DOHH2 (cell line): Measurements from ENCODE around the gene USO1.
"Not testable (repeated sequence)": the region's sequence is repeated elsewhere in the genome, so short reads cannot be mapped to it uniquely, and the experiment has no call there.

Experiments
- H3F3A ChIP-seq: fragments of 200-600 bp; sonication (generic), shearing (Covaris generic); 2 replicates; pipeline ENCODE4 v1.6.0; 2016; ENCODE audit warnings: antibody characterized with exemption, mild to moderate bottlenecking; ENCODE audit not compliant: control insufficient read depth, insufficient read depth
- H3K27ac ChIP-seq: fragments of 200-600 bp; sonication (generic); 2 replicates; pipeline ENCODE4 v1.5.1; 2014; ENCODE audit warnings: low read depth, mild to moderate bottlenecking, low read length, moderate library complexity
- H3K27me3 ChIP-seq: fragments of 200-600 bp; sonication (generic); 2 replicates; pipeline ENCODE4 v1.6.1; 2014; ENCODE audit warnings: mild to moderate bottlenecking, low read length, mixed read lengths; ENCODE audit not compliant: control insufficient read depth
- H3K36me3 ChIP-seq: fragments of 200-600 bp; sonication (generic); 2 replicates; pipeline ENCODE4 v1.6.1; 2014; ENCODE audit warnings: mild to moderate bottlenecking, low read length, moderate library complexity, mixed read lengths; ENCODE audit not compliant: control insufficient read depth
- H3K4me1 ChIP-seq: fragments of 200-600 bp; sonication (generic); 2 replicates; pipeline ENCODE4 v1.6.1; 2014; ENCODE audit warnings: mild to moderate bottlenecking, low read length, mixed read lengths; ENCODE audit not compliant: control insufficient read depth
- H3K4me2 ChIP-seq: fragments of 200-600 bp; sonication (generic); 2 replicates; pipeline ENCODE4 v1.6.0; 2014; ENCODE audit warnings: mild to moderate bottlenecking, low read length, moderate library complexity
- H3K4me3 ChIP-seq: fragments of 200-600 bp; sonication (generic); 2 replicates; pipeline ENCODE4 v1.5.1; 2014; ENCODE audit warnings: mild to moderate bottlenecking, low read length, mixed read lengths
- H3K79me2 ChIP-seq: fragments of 200-600 bp; sonication (generic); 2 replicates; pipeline ENCODE4 v1.6.1; 2014; ENCODE audit warnings: mild to moderate bottlenecking, low read length, mixed read lengths; ENCODE audit not compliant: control insufficient read depth
- H3K9me2 ChIP-seq: fragments of 200-600 bp; sonication (generic); replicated peaks from 2 replicates; pipeline ENCODE4 v1.6.1; 2014; ENCODE audit warnings: mild to moderate bottlenecking, low read length, mixed read lengths; ENCODE audit not compliant: control insufficient read depth
- H3K9me3 ChIP-seq: fragments of 200-600 bp; sonication (generic); 2 replicates; pipeline ENCODE4 v1.6.1; 2014; ENCODE audit warnings: antibody characterized with exemption, low read length, mixed read lengths; ENCODE audit not compliant: control insufficient read depth, insufficient read depth
- H4K20me1 ChIP-seq: fragments of 200-600 bp; sonication (generic); 2 replicates; pipeline ENCODE4 v1.6.0; 2014; ENCODE audit warnings: low read depth, mild to moderate bottlenecking, antibody characterized with exemption, low read length, moderate library complexity; ENCODE audit not compliant: control insufficient read depth, insufficient read depth
- EZH2phosphoT487 ChIP-seq: fragments of 200-600 bp; sonication (generic); IDR thresholded peaks from 2 replicates; pipeline ENCODE4 v1.6.1; 2017; ENCODE audit warnings: borderline replicate concordance, mild to moderate bottlenecking, antibody characterized with exemption, low read length, moderate library complexity, mixed read lengths
- TF ChIP-seq, protein P1 (sequence below): fragments of 200-600 bp; sonication (generic); IDR thresholded peaks from one replicate; pipeline ENCODE4 v1.5.1; 2014; ENCODE audit warnings: antibody characterized with exemption, mild to moderate bottlenecking, low read depth, low read length; ENCODE audit not compliant: poor library complexity, severe bottlenecking

Gene USO1

DNA sequence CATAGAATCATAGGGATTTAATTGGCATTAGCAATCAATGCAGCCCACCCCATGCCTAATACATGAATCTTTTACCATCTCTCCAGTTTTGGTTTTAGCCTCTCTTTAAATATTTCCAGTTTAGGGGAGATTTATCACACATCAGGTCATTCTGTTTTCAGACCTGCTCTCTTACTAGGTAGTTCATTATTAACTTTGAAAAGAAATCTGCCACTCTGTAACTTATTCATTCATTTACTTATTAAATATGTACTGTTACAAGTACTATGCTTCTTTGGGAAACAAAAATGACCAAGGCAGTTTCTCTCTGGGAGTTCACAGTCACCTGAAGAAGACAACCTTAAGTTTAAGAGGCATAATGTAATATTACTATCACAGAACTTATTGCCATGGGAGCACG, 62.1 kb downstream of the USO1 start:
- Histone ChIP-seq H3K4me2 (no peak overlapping the region), H3K79me2 (no peaks in the 10 kb centered on the region), H3K9me2 (no peaks in the 10 kb centered on the region), H3F3A (no peaks in the 10 kb centered on the region), H4K20me1 (no peaks in the 10 kb centered on the region), H3K27me3 (no peaks in the 10 kb centered on the region), H3K27ac (no peak overlapping the region), H3K4me3 (no peak overlapping the region), H3K9me3 (no peaks in the 10 kb centered on the region), H3K4me1 (no peaks in the 10 kb centered on the region), H3K36me3 (peaks cover 36% of the 10 kb centered on the region)
- TF ChIP-seq, protein P1, sequence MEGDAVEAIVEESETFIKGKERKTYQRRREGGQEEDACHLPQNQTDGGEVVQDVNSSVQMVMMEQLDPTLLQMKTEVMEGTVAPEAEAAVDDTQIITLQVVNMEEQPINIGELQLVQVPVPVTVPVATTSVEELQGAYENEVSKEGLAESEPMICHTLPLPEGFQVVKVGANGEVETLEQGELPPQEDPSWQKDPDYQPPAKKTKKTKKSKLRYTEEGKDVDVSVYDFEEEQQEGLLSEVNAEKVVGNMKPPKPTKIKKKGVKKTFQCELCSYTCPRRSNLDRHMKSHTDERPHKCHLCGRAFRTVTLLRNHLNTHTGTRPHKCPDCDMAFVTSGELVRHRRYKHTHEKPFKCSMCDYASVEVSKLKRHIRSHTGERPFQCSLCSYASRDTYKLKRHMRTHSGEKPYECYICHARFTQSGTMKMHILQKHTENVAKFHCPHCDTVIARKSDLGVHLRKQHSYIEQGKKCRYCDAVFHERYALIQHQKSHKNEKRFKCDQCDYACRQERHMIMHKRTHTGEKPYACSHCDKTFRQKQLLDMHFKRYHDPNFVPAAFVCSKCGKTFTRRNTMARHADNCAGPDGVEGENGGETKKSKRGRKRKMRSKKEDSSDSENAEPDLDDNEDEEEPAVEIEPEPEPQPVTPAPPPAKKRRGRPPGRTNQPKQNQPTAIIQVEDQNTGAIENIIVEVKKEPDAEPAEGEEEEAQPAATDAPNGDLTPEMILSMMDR = no peak
- TF ChIP-seq EZH2phosphoT487 = no peak

DNA sequence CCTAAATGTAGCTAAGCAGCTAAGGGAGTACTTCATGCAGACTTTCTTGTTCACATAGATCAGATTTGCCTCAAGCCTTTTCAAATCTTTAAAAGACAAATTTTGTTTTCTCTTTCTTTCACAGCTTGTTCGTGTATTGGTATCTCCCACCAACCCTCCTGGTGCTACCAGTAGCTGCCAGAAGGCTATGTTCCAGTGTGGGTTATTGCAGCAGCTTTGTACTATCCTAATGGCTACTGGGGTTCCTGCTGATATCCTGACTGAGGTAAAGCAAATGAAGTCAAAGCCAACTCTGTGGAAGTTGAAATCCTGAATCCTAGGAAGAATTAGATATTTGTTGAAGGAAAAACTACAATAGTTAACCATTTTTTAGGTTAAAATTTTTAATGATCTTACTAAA, 62.6 kb downstream of the USO1 start:
- TF ChIP-seq, protein P1 = no peak
- TF ChIP-seq EZH2phosphoT487 = no peak
- Histone ChIP-seq H3K27me3 (no peaks in the 10 kb centered on the region), H3K9me2 (no peaks in the 10 kb centered on the region), H4K20me1 (no peaks in the 10 kb centered on the region), H3K79me2 (no peaks in the 10 kb centered on the region), H3K27ac (no peak overlapping the region), H3K4me3 (no peak overlapping the region), H3K9me3 (no peaks in the 10 kb centered on the region), H3K36me3 (peaks cover 33% of the 10 kb centered on the region), H3F3A (no peaks in the 10 kb centered on the region), H3K4me1 (no peaks in the 10 kb centered on the region), H3K4me2 (no peak overlapping the region)

DNA sequence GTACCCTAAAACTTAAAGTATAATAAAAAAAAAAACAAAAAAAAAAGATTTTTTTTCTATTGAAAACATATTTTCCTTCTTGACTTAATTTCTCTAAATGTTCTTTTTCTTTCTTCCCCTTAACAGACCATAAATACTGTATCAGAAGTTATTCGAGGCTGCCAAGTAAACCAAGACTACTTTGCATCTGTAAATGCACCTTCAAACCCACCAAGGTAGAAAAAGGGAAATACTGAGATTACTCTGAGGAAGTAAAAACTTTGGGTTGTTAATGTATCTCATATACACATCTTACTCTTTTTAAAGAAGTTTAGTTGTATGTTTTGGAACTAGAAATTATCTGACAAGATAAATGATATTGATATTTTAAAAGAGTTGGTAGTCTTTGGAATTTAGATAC, 65.6 kb downstream of the USO1 start:
- Histone ChIP-seq H3F3A (no peaks in the 10 kb centered on the region), H3K79me2 (no peaks in the 10 kb centered on the region), H3K4me1 (no peaks in the 10 kb centered on the region), H3K9me3 (no peaks in the 10 kb centered on the region), H3K36me3 (peaks cover 23% of the 10 kb centered on the region), H4K20me1 (no peaks in the 10 kb centered on the region), H3K4me3 (no peak overlapping the region), H3K27me3 (no peaks in the 10 kb centered on the region), H3K27ac (no peak overlapping the region), H3K9me2 (no peaks in the 10 kb centered on the region), H3K4me2 (no peak overlapping the region)
- TF ChIP-seq EZH2phosphoT487 = no peak
- TF ChIP-seq, protein P1 = no peak

DNA sequence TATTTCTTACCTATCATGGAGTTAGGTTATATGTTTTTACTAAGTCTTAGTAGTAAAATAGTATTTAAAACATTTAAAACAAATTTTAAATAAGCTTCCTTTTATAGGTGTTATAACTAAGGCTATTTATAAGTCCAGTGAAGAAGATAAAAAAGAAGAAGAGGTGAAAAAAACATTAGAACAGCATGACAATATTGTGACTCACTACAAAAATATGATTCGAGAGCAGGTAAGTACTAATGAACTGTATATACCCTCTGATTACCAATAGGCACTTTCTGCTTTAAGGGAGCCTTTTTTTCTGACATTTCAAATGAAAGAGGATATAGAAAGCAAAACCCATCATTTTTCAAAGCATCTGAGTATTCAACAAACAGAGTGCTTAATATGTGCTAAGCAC, 76.6 kb downstream of the USO1 start:
- H3K9me2 ChIP-seq = no peaks in the 10 kb centered on the region
- no peaks in the 10 kb centered on the region for H3K4me1 ChIP-seq
- no peaks in the 10 kb centered on the region for H3F3A ChIP-seq
- peaks cover 27% of the 10 kb centered on the region for H3K36me3 ChIP-seq
- no peaks in the 10 kb centered on the region for H3K9me3 ChIP-seq
- no peak overlapping the region for H3K4me2 ChIP-seq
- no peaks in the 10 kb centered on the region for H3K79me2 ChIP-seq
- H3K27me3 ChIP-seq = no peaks in the 10 kb centered on the region
- no peak overlapping the region for H3K27ac ChIP-seq
- no peaks in the 10 kb centered on the region for H4K20me1 ChIP-seq
- no peak overlapping the region for H3K4me3 ChIP-seq
- TF ChIP-seq, protein P1 = no peak
- no peak for TF ChIP-seq EZH2phosphoT487

DNA sequence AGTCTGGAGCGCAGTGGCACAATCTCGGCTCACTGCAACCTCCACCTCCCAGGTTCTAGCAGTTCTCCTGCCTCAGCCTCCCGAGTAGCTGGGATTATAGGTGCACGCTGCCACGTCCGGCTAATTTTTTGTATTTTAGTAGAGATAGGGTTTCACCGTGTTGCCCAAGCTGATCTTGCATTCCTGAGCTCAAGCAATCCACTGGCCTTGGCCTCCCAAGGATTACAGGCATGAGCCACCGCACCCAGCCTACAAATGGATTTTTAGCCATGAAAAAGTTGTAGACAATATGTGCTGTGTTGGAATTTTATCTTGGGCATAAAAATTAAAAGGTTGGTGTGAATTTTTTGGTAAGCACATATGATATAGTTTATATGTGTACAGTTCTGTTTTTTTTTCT, 81.7 kb downstream of the USO1 start:
- not testable (repeated sequence) for H3K27me3 ChIP-seq, H3K4me1 ChIP-seq, H3K4me3 ChIP-seq, H3K4me2 ChIP-seq, H3F3A ChIP-seq, H4K20me1 ChIP-seq, H3K27ac ChIP-seq, H3K9me2 ChIP-seq, H3K9me3 ChIP-seq, H3K79me2 ChIP-seq
- H3K36me3 ChIP-seq = peaks cover 50% of the 10 kb centered on the region
